H1 (cell line): ENCODE results near the gene MATN1. TPM values are rescaled to one million over a fixed set of nuclear protein-coding genes. Genes with fewer than 3 reads are reported as not detected.

ENCODE experiments used
- TBP ChIP-seq: IDR thresholded peaks from 2 replicates; pipeline ENCODE4 v1.6.1; 2011; ENCODE audit warnings: low read depth, low read length, improper control_type of control experiment
- TEAD4 ChIP-seq: IDR thresholded peaks from 2 replicates; pipeline ENCODE4 v1.6.1; 2012; ENCODE audit warnings: low read depth, low read length, inconsistent platforms, mixed read lengths
- ZNF274 ChIP-seq: IDR thresholded peaks from 2 replicates; pipeline ENCODE4 v1.7.0; 2012; ENCODE audit warnings: low read length, borderline replicate concordance; ENCODE audit errors: extremely low read depth
- polyA plus RNA-seq, 7 experiments: library from polyadenylated mRNA; depleted of rRNA in 3 of 7; stranded (reverse) in 5 of 7; unstranded in 2 of 7; fragments of >200 nt in 5 of 7; fragments of 200-250 nt in 2 of 7; gene quantifications; 1 replicate in 5 of 7; 2 replicates in 1 of 7; 4 replicates in 1 of 7; pipeline versions ENCODE4 v1.2.1 to v1.2.3, GENCODE V29; 2011 to 2013; ENCODE audit warnings: missing spikeins in 2 of 7, mixed read lengths in 2 of 7
- total RNA-seq: library from RNA; stranded (reverse); fragmentation: NEBNext Ultra II Directional; extraction: Animal tissue kit (Norgen Biotek cat#: 25700); gene quantifications from 2 replicates; pipeline ENCODE4 v1.2.1, GENCODE V29; 2021

MATN1 gene
- total and polyA plus RNA-seq, 2 of the 8 experiments (the other 6 are each of a cell fraction or from before 2014, with no cell fraction given), result 0.12 to 0.28 TPM

DNA sequence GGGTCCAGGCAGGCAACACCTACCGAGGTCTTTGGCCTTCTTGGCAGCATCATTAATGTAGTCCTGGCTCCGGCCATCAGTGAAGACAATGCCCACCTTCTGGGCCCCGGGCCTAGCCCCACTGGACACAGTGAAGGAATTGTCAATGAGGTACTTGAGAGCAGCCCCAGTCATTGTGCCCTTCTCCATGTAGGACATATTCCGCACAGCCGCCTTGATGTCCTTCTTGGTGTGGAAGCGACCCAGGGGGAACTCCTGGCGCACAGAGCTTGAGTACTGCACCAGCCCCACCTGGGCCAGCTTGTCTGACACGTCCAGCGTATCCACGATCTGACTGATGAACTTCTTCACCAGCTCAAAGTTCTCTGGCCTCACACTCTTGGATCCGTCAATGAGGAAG, 7.5 kb downstream of the MATN1 start (continued):
- no peak for TF ChIP-seq TEAD4
- no peak for TF ChIP-seq TBP
- TF ChIP-seq ZNF274, result no peak
- TF ChIP-seq, all 59 proteins: peak for 0
